H1 (cell line): ENCODE measurements around the gene STARD8. TPM values are rescaled to one million over a fixed set of nuclear protein-coding genes. Genes with fewer than 3 reads are reported as not detected.

ENCODE experiments used
- EP300 ChIP-seq, 2 experiments: IDR thresholded peaks; 1 replicate in 1 of 2; 2 replicates in 1 of 2; pipeline ENCODE4 v1.6.1; 2011 to 2012; ENCODE audit warnings: low read depth in 2 of 2, low read length in 2 of 2, mild to moderate bottlenecking in 2 of 2, borderline replicate concordance in 1 of 2, inconsistent platforms in 1 of 2, moderate library complexity in 1 of 2
- EZH2 ChIP-seq: fragments of 200-600 bp; sonication (generic); IDR thresholded peaks from 2 replicates; pipeline ENCODE4 v1.7.1; 2012; ENCODE audit warnings: low read depth, mild to moderate bottlenecking, moderate library complexity, low read length, inconsistent platforms; ENCODE audit not compliant: severe bottlenecking
- KDM5A ChIP-seq: fragments of 200-600 bp; IDR thresholded peaks from 2 replicates; pipeline ENCODE4 v1.7.1; 2012; ENCODE audit warnings: mild to moderate bottlenecking, low read length, inconsistent platforms, mixed read lengths
- SIRT6 ChIP-seq: IDR thresholded peaks from one replicate; pipeline ENCODE4 v1.7.1; 2012; ENCODE audit warnings: low read length, inconsistent platforms
- TCF12 ChIP-seq: IDR thresholded peaks from 2 replicates; pipeline ENCODE4 v1.6.1; 2011; ENCODE audit warnings: low read depth, mild to moderate bottlenecking, low read length
- polyA plus RNA-seq, 7 experiments: library from polyadenylated mRNA; depleted of rRNA in 3 of 7; stranded (reverse) in 5 of 7; unstranded in 2 of 7; fragments of >200 nt in 5 of 7; fragments of 200-250 nt in 2 of 7; gene quantifications; 1 replicate in 5 of 7; 2 replicates in 1 of 7; 4 replicates in 1 of 7; pipeline versions ENCODE4 v1.2.1 to v1.2.3, GENCODE V29; 2011 to 2013; ENCODE audit warnings: missing spikeins in 2 of 7, mixed read lengths in 2 of 7
- total RNA-seq: library from RNA; stranded (reverse); fragmentation: NEBNext Ultra II Directional; extraction: Animal tissue kit (Norgen Biotek cat#: 25700); gene quantifications from 2 replicates; pipeline ENCODE4 v1.2.1, GENCODE V29; 2021

The STARD8 gene
- total and polyA plus RNA-seq, 2 of the 8 experiments (the other 6 are each of a cell fraction or from before 2014, with no cell fraction given), result 1.8 to 3.8 TPM

- TF ChIP-seq SIRT6 (no peak), EP300 (IDR thresholded peaks at IDR 0.05; ENCODE audit: borderline replicate concordance in 1 of 2, low read depth in 2 of 2, low read length in 2 of 2) (no peak), TCF12 (no peak), EZH2 (no peak), KDM5A (no peak)
These were observed 78.4 kb downstream of the STARD8 start (continued) for GRCh38 chrX:68725756-68726365.
